CD14-positive monocyte (primary cell): ENCODE measurements around the gene YBX2. TPM values are rescaled to one million over a fixed set of nuclear protein-coding genes. Genes with fewer than 3 reads are reported as not detected.

ENCODE experiments used
- DNase-seq, 3 donors: peaks; one replicate each; pipeline ENCODE4 v3.0.0-alpha.2; 2011 to 2022
- H2AFZ ChIP-seq: 2 replicates; pipeline ENCODE4 v1.6.0; 2012; ENCODE audit warnings: mild to moderate bottlenecking, low read depth, low read length, inconsistent platforms; ENCODE audit not compliant: insufficient read depth, poor library complexity, severe bottlenecking
- H3K27ac ChIP-seq, 2 donors: 1 replicate in 1 of 2; 2 replicates in 1 of 2; pipeline ENCODE4 v1.5.1; 2012 to 2013; ENCODE audit warnings: low read length in 2 of 2, control low read depth in 1 of 2, inconsistent platforms in 1 of 2, low read depth in 1 of 2, mild to moderate bottlenecking in 1 of 2
- H3K27me3 ChIP-seq, 2 donors: one replicate each; pipeline versions ENCODE4 v1.6.0 to v1.6.1; 2011 to 2013; ENCODE audit warnings: low read length in 2 of 2; ENCODE audit not compliant: control insufficient read depth in 2 of 2, insufficient read depth in 2 of 2
- H3K36me3 ChIP-seq, 2 donors: replicated peaks in 1 of 2; 1 replicate in 1 of 2; 2 replicates in 1 of 2; pipeline versions ENCODE4 v1.5.1 to v1.6.1; 2012 to 2013; ENCODE audit warnings: low read length in 2 of 2, control low read depth in 1 of 2, inconsistent platforms in 1 of 2, mild to moderate bottlenecking in 1 of 2; ENCODE audit not compliant: insufficient read depth in 2 of 2, control insufficient read depth in 1 of 2
- H3K4me1 ChIP-seq, 2 donors: 1 replicate in 1 of 2; 2 replicates in 1 of 2; pipeline versions ENCODE4 v1.5.1 to v1.6.1; 2012 to 2013; ENCODE audit warnings: low read length in 2 of 2, control low read depth in 1 of 2, inconsistent platforms in 1 of 2, mild to moderate bottlenecking in 1 of 2, moderate library complexity in 1 of 2; ENCODE audit not compliant: insufficient read depth in 2 of 2, control insufficient read depth in 1 of 2
- H3K4me2 ChIP-seq: replicated peaks from 2 replicates; pipeline ENCODE3; 2012; ENCODE audit warnings: low read length, moderate library complexity, mild to moderate bottlenecking; ENCODE audit not compliant: poor library complexity, severe bottlenecking; ENCODE audit errors: extremely low read depth
- H3K4me3 ChIP-seq, 3 experiments: fragments of 200-600 bp in 1 of 3; sonication (generic) in 1 of 3; replicated peaks in 1 of 3; 1 replicate in 2 of 3; 2 replicates in 1 of 3; pipeline ENCODE4 v1.5.1; 2011 to 2013; ENCODE audit warnings: low read length in 3 of 3, mild to moderate bottlenecking in 3 of 3, control low read depth in 2 of 3, low read depth in 2 of 3, inconsistent platforms in 1 of 3, moderate library complexity in 1 of 3
- H3K79me2 ChIP-seq: 2 replicates; pipeline ENCODE4 v1.6.0; 2012; ENCODE audit warnings: mild to moderate bottlenecking, control low read depth, inconsistent platforms, low read length, moderate library complexity; ENCODE audit not compliant: insufficient read depth
- H3K9ac ChIP-seq: 2 replicates; pipeline ENCODE4 v1.6.0; 2017; ENCODE audit warnings: low read length, mild to moderate bottlenecking; ENCODE audit not compliant: insufficient read depth, poor library complexity, severe bottlenecking
- H3K9me3 ChIP-seq, 2 donors: replicated peaks in 1 of 2; 1 replicate in 1 of 2; 2 replicates in 1 of 2; pipeline versions ENCODE4 v1.5.1 to v1.6.1; 2012 to 2013; ENCODE audit warnings: low read length in 2 of 2, control low read depth in 1 of 2; ENCODE audit not compliant: control insufficient read depth in 1 of 2, insufficient read depth in 1 of 2
- H4K20me1 ChIP-seq: 2 replicates; pipeline ENCODE4 v1.6.0; 2012; ENCODE audit warnings: mild to moderate bottlenecking, low read length, control low read depth, moderate library complexity; ENCODE audit not compliant: insufficient read depth
- H3K27ac Mint-ChIP-seq, 7 donors: one replicate each; pipeline ENCODE4 v1.8.0; 2020; ENCODE audit warnings: mild to moderate bottlenecking in 7 of 7, mixed read lengths in 7 of 7, moderate library complexity in 6 of 7, inconsistent platforms in 2 of 7
- H3K27me3 Mint-ChIP-seq, 3 donors: one replicate each; pipeline ENCODE4 v1.8.0; 2021 to 2022; ENCODE audit warnings: low read depth in 3 of 3, mild to moderate bottlenecking in 3 of 3, mixed read lengths in 3 of 3, moderate library complexity in 3 of 3, inconsistent platforms in 1 of 3
- H3K36me3 Mint-ChIP-seq, 2 donors: one replicate each; pipeline ENCODE4 v1.8.0; 2020; ENCODE audit warnings: mixed read lengths in 2 of 2, inconsistent platforms in 1 of 2, mild to moderate bottlenecking in 1 of 2
- H3K4me1 Mint-ChIP-seq: one replicate; pipeline ENCODE4 v1.8.0; 2020; ENCODE audit warnings: mild to moderate bottlenecking, mixed read lengths
- H3K4me3 Mint-ChIP-seq, 2 donors: one replicate each; pipeline ENCODE4 v1.8.0; 2020; ENCODE audit warnings: mild to moderate bottlenecking in 2 of 2, mixed read lengths in 2 of 2, moderate library complexity in 1 of 2
- H3K9me3 Mint-ChIP-seq, 7 donors: one replicate each; pipeline ENCODE4 v1.8.0; 2020 to 2022; ENCODE audit warnings: mixed read lengths in 7 of 7, mild to moderate bottlenecking in 6 of 7, moderate library complexity in 6 of 7, inconsistent platforms in 2 of 7
- WGBS: methylation state at CpG from one replicate; pipeline ENCODE4 v1.1.5; 2013; ENCODE audit warnings: missing lambda C conversion rate; ENCODE audit not compliant: insufficient coverage; 5-methylcytosine and 5-hydroxymethylcytosine counted together
- intact Hi-C, 2 donors: fragments of 100-400 bp; cut with micrococcal nuclease; formaldehyde crosslinking; loops; one replicate each; pipeline versions ENCODE4 v1.15.0 to v1.15.1; 2023
- polyA plus RNA-seq, 3 donors: library from polyadenylated mRNA; depleted of rRNA in 1 of 3; unstranded in 2 of 3; stranded (reverse) in 1 of 3; fragments of 300-500 nt in 2 of 3; fragments of >200 nt in 1 of 3; fragmentation: Illumina TruSeq in 2 of 3; gene quantifications; 1 replicate in 2 of 3; 2 replicates in 1 of 3; pipeline ENCODE4 v1.2.3, GENCODE V29; 2012 to 2021
- TF ChIP-seq, protein P1 (sequence below): fragments of 200-600 bp; IDR thresholded peaks from one replicate; pipeline ENCODE4 v1.8.0; 2022; ENCODE audit warnings: antibody characterized with exemption, mild to moderate bottlenecking

Gene YBX2
- polyA plus RNA-seq, 3 donors, result not detected

- peaks cover 31 to 45% of the 10 kb centered on the region in 2 donors for H3K4me1 ChIP-seq
- Mint-ChIP-seq H3K4me1 (peaks cover 44% of the 10 kb centered on the region), H3K36me3 (peaks cover 18 to 28% of the 10 kb centered on the region in 2 donors), H3K27ac (peak within 1 kb of the TSS in 3 of 7 donors; percentile 5 to 50 (median 19)), H3K4me3 (peak within 1 kb of the TSS; percentile 76 to 97), H3K9me3 (peaks cover 0 to 12% (median 9%) of the 10 kb centered on the region in 7 donors), H3K27me3 (peaks cover 44 to 73% (median 62%) of the 10 kb centered on the region in 3 donors)
- no peak for DNase-seq
- H3K9me3 ChIP-seq, result peaks cover 0 to 7% of the 10 kb centered on the region in 2 donors
- no peaks in the 10 kb centered on the region for H3K79me2 ChIP-seq
- peaks cover 20 to 43% of the 10 kb centered on the region in 2 donors for H3K27me3 ChIP-seq
- WGBS, result 11% methylated on average over 60 of the region's 64 CpGs
- intact Hi-C loops, result no loop called here
- H2AFZ ChIP-seq, result peak within 1 kb of the TSS; percentile 84
- TF ChIP-seq, protein P1, sequence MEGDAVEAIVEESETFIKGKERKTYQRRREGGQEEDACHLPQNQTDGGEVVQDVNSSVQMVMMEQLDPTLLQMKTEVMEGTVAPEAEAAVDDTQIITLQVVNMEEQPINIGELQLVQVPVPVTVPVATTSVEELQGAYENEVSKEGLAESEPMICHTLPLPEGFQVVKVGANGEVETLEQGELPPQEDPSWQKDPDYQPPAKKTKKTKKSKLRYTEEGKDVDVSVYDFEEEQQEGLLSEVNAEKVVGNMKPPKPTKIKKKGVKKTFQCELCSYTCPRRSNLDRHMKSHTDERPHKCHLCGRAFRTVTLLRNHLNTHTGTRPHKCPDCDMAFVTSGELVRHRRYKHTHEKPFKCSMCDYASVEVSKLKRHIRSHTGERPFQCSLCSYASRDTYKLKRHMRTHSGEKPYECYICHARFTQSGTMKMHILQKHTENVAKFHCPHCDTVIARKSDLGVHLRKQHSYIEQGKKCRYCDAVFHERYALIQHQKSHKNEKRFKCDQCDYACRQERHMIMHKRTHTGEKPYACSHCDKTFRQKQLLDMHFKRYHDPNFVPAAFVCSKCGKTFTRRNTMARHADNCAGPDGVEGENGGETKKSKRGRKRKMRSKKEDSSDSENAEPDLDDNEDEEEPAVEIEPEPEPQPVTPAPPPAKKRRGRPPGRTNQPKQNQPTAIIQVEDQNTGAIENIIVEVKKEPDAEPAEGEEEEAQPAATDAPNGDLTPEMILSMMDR, result no peak
- H3K36me3 ChIP-seq, result peaks cover 5 to 20% of the 10 kb centered on the region in 2 donors
- peak within 1 kb of the TSS; percentile 97 for H3K4me2 ChIP-seq
- no peaks in the 10 kb centered on the region for H4K20me1 ChIP-seq
- H3K9ac ChIP-seq, result peak within 1 kb of the TSS; percentile 60
- peak within 1 kb of the TSS; percentile 39 to 81 (median 42) for H3K4me3 ChIP-seq
- H3K27ac ChIP-seq, result no peak within 1 kb of the TSS
Observed at GRCh38 chr17:7262192-7262934, 32.1 kb downstream of the YBX2 start, which contains the start of gene CLDN7. Gene CLDN7, minus strand, starts transcription at chr17:7262478. Its CDS starts 435 bp downstream, at chr17:7262043.

DNA sequence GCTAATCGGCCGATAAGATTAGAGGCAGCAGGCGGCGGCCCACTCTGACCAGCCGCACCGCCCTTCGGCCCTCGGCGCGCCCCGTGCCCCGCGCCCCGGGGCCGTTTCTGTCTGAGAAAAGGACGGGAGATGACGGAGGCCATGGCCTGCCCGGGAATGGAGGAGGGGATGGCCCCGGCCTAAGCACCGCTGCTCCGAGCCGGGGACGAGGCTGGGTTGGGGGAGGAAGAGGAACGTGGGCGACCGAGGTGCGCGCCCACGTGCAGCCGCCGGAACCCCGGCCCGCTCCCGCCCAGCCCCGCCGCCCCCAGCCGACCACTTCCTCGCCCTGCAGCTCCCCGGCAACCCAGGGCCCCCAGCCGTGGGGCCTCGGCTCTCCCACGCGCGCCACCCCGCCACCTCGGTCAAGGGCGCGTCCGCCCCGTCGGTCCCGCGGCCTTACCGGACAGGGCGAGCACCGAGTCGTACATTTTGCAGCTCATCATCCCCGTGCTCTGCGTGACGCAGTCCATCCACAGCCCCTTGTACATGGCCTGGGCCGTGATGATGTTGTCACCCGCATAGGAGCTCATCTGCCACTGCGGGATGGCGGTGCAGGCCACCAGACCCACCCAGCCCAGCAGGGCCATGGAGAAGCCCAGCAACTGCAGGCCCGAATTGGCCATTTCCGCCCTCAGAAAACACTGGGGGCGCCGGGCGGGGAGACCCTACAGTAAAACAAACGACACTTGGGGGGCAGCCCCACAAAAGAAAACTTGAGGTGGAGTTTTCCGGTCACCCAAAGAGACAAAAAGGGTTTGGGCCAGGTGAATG, 32.9 kb downstream of the YBX2 start:
- WGBS, result 9% methylated on average over 66 of the region's 71 CpGs
- Histone ChIP-seq H3K9ac (peak overlapping the region; percentile 60), H2AFZ (peak overlapping the region; percentile 84), H3K4me2 (peak overlapping the region; percentile 97), H3K27me3 (peaks cover 20 to 39% of the 10 kb centered on the region in 2 donors), H3K4me3 (peak overlapping the region; percentile 8 to 81 (median 36)), H3K27ac (no peak overlapping the region), H3K36me3 (peaks cover 8 to 28% of the 10 kb centered on the region in 2 donors), H4K20me1 (no peaks in the 10 kb centered on the region), H3K79me2 (no peaks in the 10 kb centered on the region), H3K9me3 (peaks cover 0 to 7% of the 10 kb centered on the region in 2 donors), H3K4me1 (peaks cover 31 to 45% of the 10 kb centered on the region in 2 donors)
- H3K4me1 Mint-ChIP-seq, result peaks cover 42% of the 10 kb centered on the region
- no peak overlapping the region for H3K27ac Mint-ChIP-seq
- H3K27me3 Mint-ChIP-seq, result peaks cover 42 to 68% (median 58%) of the 10 kb centered on the region in 3 donors
- peak overlapping the region; percentile 76 to 87 for H3K4me3 Mint-ChIP-seq
- DNase-seq, result no peak
- H3K36me3 Mint-ChIP-seq, result peaks cover 25 to 36% of the 10 kb centered on the region in 2 donors
- H3K9me3 Mint-ChIP-seq, result peaks cover 0 to 12% (median 9%) of the 10 kb centered on the region in 7 donors
- intact Hi-C loops, result no loop called here
- TF ChIP-seq, protein P1, result no peak
